ENCODE results near the gene LIPC. TPM values are rescaled to one million over a fixed set of nuclear protein-coding genes. Genes with fewer than 3 reads are reported as not detected.

LIPC gene
- total and polyA plus RNA-seq, 10 of the 15 experiments (the other 5 are each of a cell fraction or from before 2014, with no cell fraction given) = 0.06 to 0.31 (median 0.16) TPM; not detected in 1

DNA sequence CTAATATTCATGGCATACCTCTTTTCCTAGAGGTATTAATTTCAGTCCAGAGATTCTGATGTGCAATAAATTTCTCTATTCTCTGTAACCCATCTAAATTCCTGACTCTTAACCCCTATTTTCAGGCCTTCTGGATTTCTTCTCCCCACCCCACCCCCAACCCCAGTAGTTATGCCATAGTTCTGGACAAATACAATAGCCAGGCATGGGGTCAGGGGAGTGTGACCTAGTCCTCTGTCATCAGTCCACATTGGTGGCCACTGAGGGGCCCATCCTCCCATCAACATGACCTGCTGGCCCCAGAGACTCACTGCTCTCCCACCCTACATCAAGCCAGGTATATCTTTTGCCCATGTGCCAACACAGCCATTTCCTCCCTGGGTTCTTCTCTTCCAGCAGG is 3.8 kb upstream of the LIPC start:
- no peak overlapping the region for H3K4me2 ChIP-seq (ENCODE audit: control insufficient read depth, insufficient read depth)
- ATAC-seq = no peak
- no peaks in the 10 kb centered on the region for H3K36me3 ChIP-seq (ENCODE audit: control insufficient read depth in 2 of 2, insufficient read depth in 2 of 2, low read length in 1 of 2)
- ChIA-PET CTCF (interaction anchor here (0.9 kb wide), 1 partner anchor 200 kb away, joined by 3 read pairs; no protein-coding TSS in a partner anchor), POLR2A (no interaction called here), SMC1A (ENCODE audit: uncharacterized antibody, unreplicated experiment) (interaction anchor here (0.6 kb wide), 1 partner anchor 18 kb away, joined by 3 read pairs; no protein-coding TSS in a partner anchor), RAD21 (ENCODE audit: unreplicated experiment) (no interaction called here)
- no peaks in the 10 kb centered on the region for H3K4me1 ChIP-seq (ENCODE audit: control insufficient read depth, insufficient read depth, low read length)
- H3K27ac ChIP-seq (ENCODE audit: control insufficient read depth, insufficient read depth) = no peak overlapping the region
- DNase-seq (ENCODE audit: low read depth, low spot score) = no peak
- H3K27me3 ChIP-seq (replicated peaks in 1 of 2; ENCODE audit: control insufficient read depth in 2 of 2, insufficient read depth in 2 of 2, low read length in 1 of 2) = no peaks in the 10 kb centered on the region
- no TSS peak for BruUV-seq (replicated peaks)
- TF ChIP-seq EGR1 (IDR thresholded peaks at IDR 0.05; ENCODE audit: borderline replicate concordance in 1 of 2, low read depth in 2 of 2, low read length in 2 of 2) (no peak), TAF1 (IDR thresholded peaks at IDR 0.05; ENCODE audit: borderline replicate concordance, low read depth, low read length) (no peak), WRNIP1 (IDR thresholded peaks at IDR 0.05; ENCODE audit: borderline replicate concordance, low read depth, low read length) (no peak), BHLHE40 (IDR thresholded peaks at IDR 0.05; ENCODE audit: borderline replicate concordance in 1 of 2, low read depth in 2 of 2, low read length in 1 of 2) (no peak), HDAC6 (IDR thresholded peaks at IDR 0.05; ENCODE audit: unreplicated experiment) (no peak)
- no peak overlapping the region for H3K9ac ChIP-seq (ENCODE audit: control insufficient read depth, insufficient read depth, low read length)
- no peak overlapping the region for H3K4me3 ChIP-seq
- no peak for FAIRE-seq
- in situ Hi-C loops (cut with MboI) (no loop called here), intact Hi-C loops (cut with micrococcal nuclease; ENCODE audit: unreplicated experiment) (no loop called here)
- H3K9me3 ChIP-seq (replicated peaks; ENCODE audit: control insufficient read depth, insufficient read depth, low read length) = no peaks in the 10 kb centered on the region
- no peaks in the 10 kb centered on the region for H3K79me2 ChIP-seq (ENCODE audit: control insufficient read depth, insufficient read depth, low read length)
- no peaks in the 10 kb centered on the region for H4K20me1 ChIP-seq (ENCODE audit: control insufficient read depth, insufficient read depth)
- H2AFZ ChIP-seq (ENCODE audit: control insufficient read depth, low read depth, low read length) = no peak overlapping the region

DNA sequence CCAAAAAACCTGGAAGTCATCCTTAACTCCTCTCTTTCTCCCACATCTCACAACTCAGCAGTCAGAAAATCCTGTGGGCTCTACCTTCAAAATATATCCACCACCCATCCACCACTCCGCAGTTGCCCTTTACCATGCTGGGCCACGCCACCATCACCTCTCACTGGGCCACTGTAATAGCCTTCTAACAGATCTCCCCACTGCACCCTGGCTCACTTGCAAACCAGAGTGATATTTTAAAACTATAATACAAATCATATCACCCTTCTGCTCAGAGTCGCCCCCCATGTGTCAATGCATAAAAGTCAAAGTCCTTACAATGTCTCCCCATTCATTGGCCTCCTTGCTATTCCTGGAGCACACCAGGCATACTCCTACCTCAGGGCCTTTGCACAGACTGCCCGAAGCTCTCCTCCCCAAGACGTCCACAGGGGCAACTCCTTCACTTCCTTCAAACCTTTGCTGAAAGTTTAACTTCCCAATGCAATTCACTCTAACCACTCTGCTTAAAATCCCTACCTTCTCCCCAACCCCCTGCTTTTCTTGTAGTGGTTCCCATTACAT is 1.5 kb upstream of the LIPC start:
- no peaks in the 10 kb centered on the region for H3K9me3 ChIP-seq (replicated peaks; ENCODE audit: control insufficient read depth, insufficient read depth, low read length)
- H2AFZ ChIP-seq (ENCODE audit: control insufficient read depth, low read depth, low read length) = no peak overlapping the region
- ATAC-seq (no peak), DNase-seq (ENCODE audit: low read depth, low spot score) (no peak), FAIRE-seq (no peak)
- no peak overlapping the region for H3K4me3 ChIP-seq
- ChIA-PET POLR2A (no interaction called here), CTCF (interaction anchor here (1.4 kb wide), 1 partner anchor 10 kb away, joined by 5 read pairs; no protein-coding TSS in a partner anchor), SMC1A (ENCODE audit: uncharacterized antibody, unreplicated experiment) (interaction anchor here (0.7 kb wide), 1 partner anchor 13 kb away, joined by 3 read pairs; no protein-coding TSS in a partner anchor), RAD21 (ENCODE audit: unreplicated experiment) (interaction anchor here (1.2 kb wide), 1 partner anchor 9 kb away, joined by 5 read pairs; no protein-coding TSS in a partner anchor)
- no peak overlapping the region for H3K27ac ChIP-seq (ENCODE audit: control insufficient read depth, insufficient read depth)
- no peaks in the 10 kb centered on the region for H3K79me2 ChIP-seq (ENCODE audit: control insufficient read depth, insufficient read depth, low read length)
- intact Hi-C loops (cut with micrococcal nuclease; ENCODE audit: unreplicated experiment) = no loop called here
- H4K20me1 ChIP-seq (ENCODE audit: control insufficient read depth, insufficient read depth) = no peaks in the 10 kb centered on the region
- H3K4me1 ChIP-seq (ENCODE audit: control insufficient read depth, insufficient read depth, low read length) = no peaks in the 10 kb centered on the region
- no peaks in the 10 kb centered on the region for H3K36me3 ChIP-seq (ENCODE audit: control insufficient read depth in 2 of 2, insufficient read depth in 2 of 2, low read length in 1 of 2)
- no TSS peak for BruUV-seq (replicated peaks)
- no peak overlapping the region for H3K4me2 ChIP-seq (ENCODE audit: control insufficient read depth, insufficient read depth)
- H3K27me3 ChIP-seq (replicated peaks in 1 of 2; ENCODE audit: control insufficient read depth in 2 of 2, insufficient read depth in 2 of 2, low read length in 1 of 2) = no peaks in the 10 kb centered on the region
- TF ChIP-seq IKZF1 (conservative IDR thresholded peaks at IDR 0.05) (no peak), HDGF (IDR thresholded peaks at IDR 0.05) (no peak), PAX5 (IDR thresholded peaks at IDR 0.05; ENCODE audit: borderline replicate concordance, low read depth, low read length) (no peak), TCF12 (IDR thresholded peaks at IDR 0.05; ENCODE audit: low read depth, low read length) (no peak), NRF1 (conservative IDR thresholded peaks at IDR 0.05; ENCODE audit: low read depth, low read length) (no peak), RBBP5 (conservative IDR thresholded peaks at IDR 0.05) (no peak), MTA3 (IDR thresholded peaks at IDR 0.05; ENCODE audit: borderline replicate concordance, low read length) (no peak), POLR2AphosphoS5 (IDR thresholded peaks at IDR 0.05; ENCODE audit: low read length) (no peak), CHD1 (IDR thresholded peaks at IDR 0.05; ENCODE audit: low read depth, low read length) (no peak), CREM (IDR thresholded peaks at IDR 0.05; ENCODE audit: low read depth) (no peak), NR2C1 (IDR thresholded peaks at IDR 0.05) (no peak)
- TF ChIP-seq, protein P1, sequence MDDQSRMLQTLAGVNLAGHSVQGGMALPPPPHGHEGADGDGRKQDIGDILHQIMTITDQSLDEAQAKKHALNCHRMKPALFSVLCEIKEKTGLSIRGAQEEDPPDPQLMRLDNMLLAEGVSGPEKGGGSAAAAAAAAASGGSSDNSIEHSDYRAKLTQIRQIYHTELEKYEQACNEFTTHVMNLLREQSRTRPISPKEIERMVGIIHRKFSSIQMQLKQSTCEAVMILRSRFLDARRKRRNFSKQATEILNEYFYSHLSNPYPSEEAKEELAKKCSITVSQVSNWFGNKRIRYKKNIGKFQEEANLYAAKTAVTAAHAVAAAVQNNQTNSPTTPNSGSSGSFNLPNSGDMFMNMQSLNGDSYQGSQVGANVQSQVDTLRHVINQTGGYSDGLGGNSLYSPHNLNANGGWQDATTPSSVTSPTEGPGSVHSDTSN (IDR thresholded peaks at IDR 0.05; ENCODE audit: insufficient replicate concordance, low read depth, low read length) = no peak
- in situ Hi-C loops (cut with MboI) = no loop called here
- WGBS (ENCODE audit: insufficient coverage, insufficient replicate concordance, low lambda C conversion rate, missing lambda C conversion rate) = 78% methylated on average over 5 of the region's 5 CpGs
- H3K9ac ChIP-seq (ENCODE audit: control insufficient read depth, insufficient read depth, low read length) = no peak overlapping the region

Measured in GM12878 (cell line).